GM12864 (cell line): ENCODE measurements around the gene TMPRSS2.

Experiments used
- DNase-seq: peaks from one replicate; pipeline ENCODE4 v3.0.0-alpha.2; 2011; ENCODE audit warnings: low read depth
- H3K4me3 ChIP-seq: 2 replicates; pipeline ENCODE4 v1.5.1; 2011; ENCODE audit warnings: mild to moderate bottlenecking, low read depth, low read length, control low read depth
- TF ChIP-seq, protein P1 (sequence below): IDR thresholded peaks from 2 replicates; pipeline ENCODE4 v1.5.1; 2011; ENCODE audit warnings: low read depth, mild to moderate bottlenecking, moderate library complexity, low read length, control low read depth, inconsistent platforms; ENCODE audit errors: missing control alignments

The TMPRSS2 gene

DNA sequence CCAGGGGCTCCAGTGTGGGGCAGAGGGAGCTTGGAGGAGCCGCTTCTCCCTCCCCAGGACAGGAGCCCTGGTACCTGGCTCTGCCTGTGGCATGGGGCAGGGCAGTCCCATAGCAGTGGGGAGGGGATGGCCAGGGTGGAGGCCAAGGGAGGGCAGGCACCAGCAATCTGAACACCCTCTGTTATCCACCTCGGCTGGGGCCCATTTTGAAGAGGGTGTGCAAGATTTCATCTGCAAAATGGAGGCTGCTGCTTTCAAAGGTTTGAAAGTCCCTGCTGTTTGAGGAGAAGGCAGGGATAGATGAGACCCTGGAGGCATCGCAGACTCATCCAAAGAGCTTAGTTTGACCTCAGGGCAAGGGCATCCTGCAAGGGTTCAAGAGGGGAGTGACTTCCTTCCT is 15.2 kb upstream of the TMPRSS2 start:
- TF ChIP-seq, protein P1, sequence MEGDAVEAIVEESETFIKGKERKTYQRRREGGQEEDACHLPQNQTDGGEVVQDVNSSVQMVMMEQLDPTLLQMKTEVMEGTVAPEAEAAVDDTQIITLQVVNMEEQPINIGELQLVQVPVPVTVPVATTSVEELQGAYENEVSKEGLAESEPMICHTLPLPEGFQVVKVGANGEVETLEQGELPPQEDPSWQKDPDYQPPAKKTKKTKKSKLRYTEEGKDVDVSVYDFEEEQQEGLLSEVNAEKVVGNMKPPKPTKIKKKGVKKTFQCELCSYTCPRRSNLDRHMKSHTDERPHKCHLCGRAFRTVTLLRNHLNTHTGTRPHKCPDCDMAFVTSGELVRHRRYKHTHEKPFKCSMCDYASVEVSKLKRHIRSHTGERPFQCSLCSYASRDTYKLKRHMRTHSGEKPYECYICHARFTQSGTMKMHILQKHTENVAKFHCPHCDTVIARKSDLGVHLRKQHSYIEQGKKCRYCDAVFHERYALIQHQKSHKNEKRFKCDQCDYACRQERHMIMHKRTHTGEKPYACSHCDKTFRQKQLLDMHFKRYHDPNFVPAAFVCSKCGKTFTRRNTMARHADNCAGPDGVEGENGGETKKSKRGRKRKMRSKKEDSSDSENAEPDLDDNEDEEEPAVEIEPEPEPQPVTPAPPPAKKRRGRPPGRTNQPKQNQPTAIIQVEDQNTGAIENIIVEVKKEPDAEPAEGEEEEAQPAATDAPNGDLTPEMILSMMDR: no peak

DNA sequence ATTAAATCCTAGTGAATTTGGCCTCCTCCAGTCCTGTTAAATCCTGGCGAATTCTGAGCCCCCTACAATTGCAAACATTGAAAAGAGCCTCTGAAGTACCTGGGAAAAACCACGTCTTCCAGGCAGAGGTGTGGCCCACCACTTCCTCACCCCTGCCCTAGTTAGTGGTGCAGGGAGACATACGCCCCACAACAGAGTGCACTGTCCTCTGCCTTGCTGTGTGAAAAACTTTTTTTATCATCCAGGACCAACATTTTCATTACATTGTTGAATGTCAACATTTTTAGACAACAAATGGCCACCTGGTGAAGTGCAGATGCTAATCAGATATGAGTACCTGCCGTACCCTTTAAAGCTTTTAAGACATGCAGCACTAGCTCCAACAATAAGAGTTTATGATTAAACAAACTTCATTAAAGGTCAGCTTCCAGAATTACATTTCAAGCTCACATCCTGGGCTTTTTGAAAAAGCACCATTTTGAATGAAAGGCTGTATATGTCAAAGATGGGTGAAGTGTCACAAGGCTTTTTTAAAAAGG is 13.6 kb upstream of the TMPRSS2 start:
- no peak overlapping the region for H3K4me3 ChIP-seq
- TF ChIP-seq, protein P1: no peak
- no peak for DNase-seq

More for the DNA sequence above, 15.2 kb upstream of the TMPRSS2 start:
- DNase-seq: no peak
- no peak overlapping the region for H3K4me3 ChIP-seq

DNA sequence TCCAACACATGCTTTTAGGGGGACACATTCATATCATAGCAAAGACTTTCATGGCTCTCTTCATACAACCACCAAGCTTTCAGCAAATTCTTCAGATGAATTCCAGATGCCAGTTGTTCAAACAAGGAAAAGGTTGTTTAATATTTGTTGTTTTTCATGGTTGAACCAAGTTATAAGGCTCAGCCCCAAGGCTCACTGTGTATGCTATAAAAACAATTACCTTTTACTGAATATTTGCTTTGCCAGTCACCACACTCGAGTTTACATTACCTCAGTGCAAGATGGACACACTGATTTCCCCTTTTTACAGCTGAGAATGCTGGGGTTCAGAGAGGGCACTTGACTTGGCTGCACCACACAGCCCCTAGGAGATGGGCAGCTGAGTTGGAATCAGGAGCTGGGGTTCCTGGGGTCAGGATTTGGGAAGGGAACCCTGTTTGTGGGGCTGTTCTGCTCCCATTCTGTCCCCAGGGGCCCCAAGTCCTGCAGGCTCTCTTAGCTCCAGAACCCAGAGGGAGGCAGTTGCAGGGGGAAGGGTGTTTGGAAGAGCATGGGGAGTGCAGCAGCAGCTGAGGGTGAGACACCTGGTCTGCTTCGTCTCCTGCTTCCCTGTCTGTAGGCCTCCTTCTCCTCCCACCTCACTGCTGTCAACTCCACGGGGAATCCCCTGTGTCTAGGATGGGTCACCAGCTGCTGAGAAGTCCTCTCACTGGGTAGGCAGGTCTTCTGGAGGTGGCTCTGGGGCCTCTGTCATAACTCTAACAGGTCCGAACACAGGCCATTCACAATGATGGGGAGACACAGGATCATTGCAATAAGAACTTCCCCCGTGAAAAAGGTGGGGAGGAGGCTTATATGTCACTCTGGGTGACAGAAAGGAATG is 12.8 kb upstream of the TMPRSS2 start:
- DNase-seq: no peak
- H3K4me3 ChIP-seq: no peak overlapping the region
- TF ChIP-seq, protein P1: no peak

DNA sequence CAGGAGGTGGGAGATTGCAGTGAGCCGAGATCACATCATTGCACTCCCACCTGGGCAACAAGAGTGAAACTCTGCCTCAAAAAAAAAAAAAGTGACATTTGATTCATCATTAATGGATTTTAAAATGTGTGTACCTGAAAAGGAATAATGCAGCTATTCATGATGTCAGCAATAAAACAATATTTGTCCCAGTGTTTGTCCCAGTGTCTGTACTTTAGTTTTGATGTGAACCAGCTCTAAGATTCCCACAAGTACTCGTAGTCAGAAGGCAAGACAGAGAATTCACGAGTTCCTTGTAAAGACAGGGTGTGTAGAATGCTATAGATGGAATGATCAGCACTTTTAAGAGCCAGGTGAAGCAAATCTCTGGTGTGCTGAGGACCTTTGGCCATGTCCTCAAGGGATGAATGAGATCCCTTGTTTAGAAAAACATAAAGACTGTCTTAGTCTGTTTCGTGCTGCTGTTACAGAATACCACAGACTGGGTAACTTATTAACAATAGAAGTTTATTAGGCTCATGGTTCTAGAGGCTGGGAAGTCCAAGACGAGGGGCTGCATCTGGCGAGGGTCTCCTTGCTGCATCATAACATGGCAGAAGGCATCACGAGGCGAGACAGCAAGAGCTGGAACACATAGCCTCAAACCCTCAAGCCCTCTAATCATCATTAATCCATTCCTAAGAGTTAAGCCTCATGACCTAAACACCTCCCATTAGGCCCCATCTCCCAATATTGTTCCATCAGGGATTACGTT is 12.0 kb upstream of the TMPRSS2 start:
- H3K4me3 ChIP-seq: no peak overlapping the region
- DNase-seq: no peak
- TF ChIP-seq, protein P1: no peak

DNA sequence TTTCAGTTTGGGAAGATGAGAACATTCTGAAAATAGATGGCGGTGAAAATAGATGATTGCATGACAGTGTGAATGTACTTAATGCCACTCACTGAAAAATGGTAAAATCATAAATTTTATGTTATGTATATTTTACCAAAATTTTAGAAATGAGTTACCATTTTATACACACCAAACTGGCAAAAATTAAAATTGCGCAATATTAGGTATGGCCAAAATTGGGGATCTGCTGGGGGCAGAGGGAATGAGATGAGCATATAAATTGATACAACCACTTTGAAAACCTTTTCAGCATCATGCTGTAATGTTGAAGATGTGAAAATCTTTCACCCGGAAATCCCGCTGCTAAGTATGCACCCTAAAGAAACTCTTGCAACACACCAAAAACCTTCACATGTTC is 10.8 kb upstream of the TMPRSS2 start:
- DNase-seq: no peak
- no peak overlapping the region for H3K4me3 ChIP-seq
- TF ChIP-seq, protein P1: no peak

DNA sequence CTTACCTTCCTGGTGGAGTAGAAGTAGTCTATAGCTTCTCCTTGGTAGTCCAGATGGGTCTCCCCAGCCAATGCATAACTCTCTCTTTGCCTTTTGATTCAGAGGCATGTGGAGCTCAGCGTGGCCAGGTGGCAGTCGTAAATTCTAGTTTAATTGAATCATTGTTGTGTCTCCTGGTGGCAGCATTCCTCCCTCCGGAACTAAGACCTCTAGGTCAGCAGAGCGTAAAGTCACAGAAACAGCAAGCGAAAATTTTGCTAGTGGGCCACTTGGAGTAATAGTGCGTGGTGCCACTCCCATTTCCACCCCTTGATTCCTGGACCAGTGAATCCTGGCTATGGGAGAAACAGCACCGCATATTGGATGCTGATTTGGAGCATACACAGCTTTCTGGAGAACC is 3.9 kb upstream of the TMPRSS2 start:
- no peak for DNase-seq
- no peak overlapping the region for H3K4me3 ChIP-seq
- TF ChIP-seq, protein P1: no peak
